HepG2 (cell line): ENCODE data around the gene RSF1. TPM values are rescaled to one million over a fixed set of nuclear protein-coding genes. Genes with fewer than 3 reads are reported as not detected.

Experiments used
- JUND ChIP-seq: sonication (generic); formaldehyde crosslinking; IDR thresholded peaks from 2 replicates; pipeline ENCODE4 v1.8.0; 2022; ENCODE audit warnings: mild to moderate bottlenecking, missing genetic modification reagents
- KMT2A ChIP-seq: sonication (generic); formaldehyde crosslinking; IDR thresholded peaks from 2 replicates; pipeline ENCODE4 v1.4.0; 2020; ENCODE audit warnings: missing genetic modification reagents
- NAIF1 ChIP-seq: sonication (generic); formaldehyde crosslinking; IDR thresholded peaks from 2 replicates; pipeline ENCODE4 v1.5.0; 2020; ENCODE audit warnings: mild to moderate bottlenecking, missing genetic modification reagents, borderline replicate concordance
- NFYB ChIP-seq: sonication (generic); formaldehyde crosslinking; IDR thresholded peaks from 2 replicates; pipeline ENCODE4 v1.4.0; 2020; ENCODE audit warnings: missing genetic modification reagents
- TAF15 ChIP-seq: fragments of 200-400 bp; formaldehyde crosslinking; IDR thresholded peaks from one replicate; pipeline ENCODE4 v1.6.1; 2018; ENCODE audit warnings: mild to moderate bottlenecking, low read depth, low read length; ENCODE audit not compliant: poor library complexity, severe bottlenecking
- TGIF2 ChIP-seq: IDR thresholded peaks from 2 replicates; pipeline ENCODE4 v1.6.1; 2016; ENCODE audit warnings: control low read depth, missing compliant biosample characterization
- TOE1 ChIP-seq: sonication (generic); formaldehyde crosslinking; IDR thresholded peaks from 2 replicates; pipeline ENCODE4 v1.4.0; 2020; ENCODE audit warnings: mild to moderate bottlenecking, missing genetic modification reagents
- XBP1 ChIP-seq: sonication (generic); formaldehyde crosslinking; IDR thresholded peaks from 2 replicates; pipeline ENCODE4 v1.5.0; 2020; ENCODE audit warnings: missing genetic modification reagents
- ZNF256 ChIP-seq: sonication (generic); formaldehyde crosslinking; conservative IDR thresholded peaks from 2 replicates; pipeline ENCODE4 v1.4.0; 2020; ENCODE audit warnings: missing genetic modification reagents
- ZNF33A ChIP-seq: sonication (generic); formaldehyde crosslinking; IDR thresholded peaks from 2 replicates; pipeline ENCODE4 v1.5.1; 2020; ENCODE audit warnings: missing genetic modification reagents, mild to moderate bottlenecking, moderate library complexity, borderline replicate concordance
- ZNF441 ChIP-seq: sonication (generic); formaldehyde crosslinking; IDR thresholded peaks from 2 replicates; pipeline ENCODE4 v1.7.0; 2021; ENCODE audit warnings: missing genetic modification reagents, borderline replicate concordance
- ZNF543 ChIP-seq: sonication (generic); formaldehyde crosslinking; IDR thresholded peaks from 2 replicates; pipeline ENCODE4 v1.4.0; 2020; ENCODE audit warnings: mild to moderate bottlenecking, missing genetic modification reagents
- ZNF605 ChIP-seq: sonication (generic); formaldehyde crosslinking; IDR thresholded peaks from 2 replicates; pipeline ENCODE4 v1.8.0; 2022; ENCODE audit warnings: mild to moderate bottlenecking, missing genetic modification reagents
- ZNF777 ChIP-seq: sonication (generic); formaldehyde crosslinking; IDR thresholded peaks from 2 replicates; pipeline ENCODE4 v1.4.0; 2020; ENCODE audit warnings: missing genetic modification reagents
- ZNF841 ChIP-seq: sonication (generic); formaldehyde crosslinking; IDR thresholded peaks from 2 replicates; pipeline ENCODE4 v1.8.1; 2023; ENCODE audit warnings: missing genetic modification reagents, borderline replicate concordance
- ZSCAN12 ChIP-seq: sonication (generic); formaldehyde crosslinking; IDR thresholded peaks from 2 replicates; pipeline ENCODE4 v1.9.0; 2021; ENCODE audit warnings: mild to moderate bottlenecking, missing genetic modification reagents
- polyA plus RNA-seq, 8 experiments: library from polyadenylated mRNA; depleted of rRNA in 3 of 8; stranded (reverse) in 7 of 8; unstranded in 1 of 8; fragments of >200 nt; fragmentation: Illumina TruSeq in 4 of 8; extraction: Trizol in 4 of 8; gene quantifications; 2 replicates each; pipeline versions ENCODE4 v1.2.1 to v1.2.3, GENCODE V29; 2011 to 2016; ENCODE audit warnings: low read depth in 4 of 8, missing spikeins in 1 of 8, mixed read lengths in 1 of 8; ENCODE audit not compliant: insufficient read depth in 1 of 8
- total RNA-seq, 5 experiments: library from RNA; depleted of rRNA; stranded (reverse); fragments of >200 nt; fragmentation: Illumina TruSeq; extraction: Trizol; gene quantifications; 2 replicates each; pipeline ENCODE4 v1.2.3, GENCODE V29; 2016; ENCODE audit warnings: low read depth in 1 of 5
- TF ChIP-seq, protein P1 (sequence below): sonication (generic); formaldehyde crosslinking; IDR thresholded peaks from 2 replicates; pipeline ENCODE4 v1.5.1; 2020; ENCODE audit warnings: mild to moderate bottlenecking, missing genetic modification reagents, borderline replicate concordance
- TF ChIP-seq, protein P2 (sequence below): sonication (generic); formaldehyde crosslinking; IDR thresholded peaks from 2 replicates; pipeline ENCODE4 v1.5.0; 2020; ENCODE audit warnings: missing genetic modification reagents, mild to moderate bottlenecking, borderline replicate concordance
- TF ChIP-seq, protein P3 (sequence below): sonication (generic); formaldehyde crosslinking; IDR thresholded peaks from 2 replicates; pipeline ENCODE4 v1.4.0; 2020; ENCODE audit warnings: missing genetic modification reagents
- TF ChIP-seq, protein P4 (sequence below): sonication (generic); formaldehyde crosslinking; IDR thresholded peaks from 2 replicates; pipeline ENCODE4 v1.5.1; 2020; ENCODE audit warnings: mild to moderate bottlenecking, missing genetic modification reagents, borderline replicate concordance

RSF1 gene
- total and polyA plus RNA-seq, 2 of the 13 experiments (the other 11 are each of a cell fraction or from before 2014, with no cell fraction given): 15.5 to 33.1 TPM

DNA sequence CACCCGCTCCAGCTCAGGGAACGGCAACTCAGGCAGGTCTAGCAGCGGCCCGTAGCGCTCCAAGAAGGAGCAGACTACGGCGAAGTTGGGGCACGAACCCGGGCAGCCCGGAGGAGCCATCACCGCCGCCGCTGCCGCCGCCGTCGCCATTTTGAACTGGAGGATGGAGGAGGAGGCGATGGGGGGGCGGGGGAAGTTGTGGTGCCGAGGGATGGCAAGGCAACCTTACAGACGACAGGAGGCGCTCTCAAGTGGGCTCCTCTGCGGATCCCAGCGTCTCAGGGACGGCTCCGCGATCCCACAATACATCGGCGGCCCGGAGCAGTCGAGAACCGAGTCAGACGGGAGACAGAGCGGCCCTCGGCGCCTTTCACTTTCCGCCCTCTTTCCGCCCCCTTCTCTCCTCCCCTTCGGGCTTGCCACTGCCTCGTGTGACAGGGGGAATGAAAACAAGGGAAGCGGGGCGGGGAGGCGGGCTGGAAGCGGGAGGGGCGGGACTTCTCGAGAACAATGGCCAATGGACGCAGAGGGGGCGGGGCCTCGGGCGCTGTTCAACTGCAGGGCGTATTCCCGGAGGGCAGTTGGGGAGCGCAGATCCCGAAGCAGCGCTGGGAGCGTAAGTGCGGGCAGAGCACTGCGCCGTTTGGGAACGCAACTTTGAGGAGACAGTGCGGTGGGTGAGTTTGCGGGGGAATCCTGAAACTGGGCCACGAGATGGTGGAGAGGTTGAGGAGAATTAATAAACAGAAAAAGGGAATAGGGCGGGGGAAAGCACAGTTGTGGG, at the start of gene RSF1, which contains the start of gene AAMDC (continued):
- TF ChIP-seq, protein P1, sequence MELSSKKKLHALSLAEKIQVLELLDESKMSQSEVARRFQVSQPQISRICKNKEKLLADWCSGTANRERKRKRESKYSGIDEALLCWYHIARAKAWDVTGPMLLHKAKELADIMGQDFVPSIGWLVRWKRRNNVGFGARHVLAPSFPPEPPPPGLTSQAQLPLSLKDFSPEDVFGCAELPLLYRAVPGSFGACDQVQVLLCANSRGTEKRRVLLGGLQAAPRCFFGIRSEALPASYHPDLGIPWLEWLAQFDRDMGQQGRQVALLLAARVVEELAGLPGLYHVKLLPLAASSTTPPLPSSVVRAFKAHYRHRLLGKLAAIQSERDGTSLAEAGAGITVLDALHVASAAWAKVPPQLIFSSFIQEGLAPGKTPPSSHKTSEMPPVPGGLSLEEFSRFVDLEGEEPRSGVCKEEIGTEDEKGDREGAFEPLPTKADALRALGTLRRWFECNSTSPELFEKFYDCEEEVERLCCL (CRISPR knock-in tag): no peak
- TF ChIP-seq ZNF33A (CRISPR knock-in tag) (no peak), JUND (CRISPR knock-in tag) (no peak), ZSCAN12 (CRISPR knock-in tag) (no peak), KMT2A (CRISPR knock-in tag) (peak; percentile 66), TAF15 (no peak), XBP1 (CRISPR knock-in tag) (no peak), ZNF777 (CRISPR knock-in tag) (peak; percentile 63; the same call in 1 of the 2 replicates), NAIF1 (CRISPR knock-in tag) (peak; percentile 100), ZNF841 (CRISPR knock-in tag) (no peak), ZNF256 (CRISPR knock-in tag) (no peak), TOE1 (CRISPR knock-in tag) (no peak), NFYB (CRISPR knock-in tag) (peak; percentile 80), ZNF605 (CRISPR knock-in tag) (no peak), ZNF441 (CRISPR knock-in tag) (peak; percentile 13; the same call in 1 of the 2 replicates), ZNF543 (CRISPR knock-in tag) (0 out of 2 replicates have a peak, but pooled peaks have one; percentile 32), TGIF2 (CRISPR knock-in tag) (no peak; the same call in none of the 2 replicates)
- TF ChIP-seq, protein P2, sequence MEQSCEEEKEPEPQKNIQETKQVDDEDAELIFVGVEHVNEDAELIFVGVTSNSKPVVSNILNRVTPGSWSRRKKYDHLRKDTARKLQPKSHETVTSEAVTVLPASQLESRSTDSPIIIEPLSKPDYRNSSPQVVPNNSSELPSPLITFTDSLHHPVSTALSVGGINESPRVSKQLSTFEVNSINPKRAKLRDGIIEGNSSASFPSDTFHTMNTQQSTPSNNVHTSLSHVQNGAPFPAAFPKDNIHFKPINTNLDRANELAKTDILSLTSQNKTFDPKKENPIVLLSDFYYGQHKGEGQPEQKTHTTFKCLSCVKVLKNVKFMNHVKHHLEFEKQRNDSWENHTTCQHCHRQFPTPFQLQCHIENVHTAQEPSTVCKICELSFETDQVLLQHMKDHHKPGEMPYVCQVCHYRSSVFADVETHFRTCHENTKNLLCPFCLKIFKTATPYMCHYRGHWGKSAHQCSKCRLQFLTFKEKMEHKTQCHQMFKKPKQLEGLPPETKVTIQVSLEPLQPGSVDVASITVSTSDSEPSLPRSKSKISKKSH (CRISPR knock-in tag): no peak; the same call in 1 of the 2 replicates
- TF ChIP-seq, protein P3, sequence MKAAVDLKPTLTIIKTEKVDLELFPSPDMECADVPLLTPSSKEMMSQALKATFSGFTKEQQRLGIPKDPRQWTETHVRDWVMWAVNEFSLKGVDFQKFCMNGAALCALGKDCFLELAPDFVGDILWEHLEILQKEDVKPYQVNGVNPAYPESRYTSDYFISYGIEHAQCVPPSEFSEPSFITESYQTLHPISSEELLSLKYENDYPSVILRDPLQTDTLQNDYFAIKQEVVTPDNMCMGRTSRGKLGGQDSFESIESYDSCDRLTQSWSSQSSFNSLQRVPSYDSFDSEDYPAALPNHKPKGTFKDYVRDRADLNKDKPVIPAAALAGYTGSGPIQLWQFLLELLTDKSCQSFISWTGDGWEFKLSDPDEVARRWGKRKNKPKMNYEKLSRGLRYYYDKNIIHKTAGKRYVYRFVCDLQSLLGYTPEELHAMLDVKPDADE: no peak
- TF ChIP-seq, protein P4, sequence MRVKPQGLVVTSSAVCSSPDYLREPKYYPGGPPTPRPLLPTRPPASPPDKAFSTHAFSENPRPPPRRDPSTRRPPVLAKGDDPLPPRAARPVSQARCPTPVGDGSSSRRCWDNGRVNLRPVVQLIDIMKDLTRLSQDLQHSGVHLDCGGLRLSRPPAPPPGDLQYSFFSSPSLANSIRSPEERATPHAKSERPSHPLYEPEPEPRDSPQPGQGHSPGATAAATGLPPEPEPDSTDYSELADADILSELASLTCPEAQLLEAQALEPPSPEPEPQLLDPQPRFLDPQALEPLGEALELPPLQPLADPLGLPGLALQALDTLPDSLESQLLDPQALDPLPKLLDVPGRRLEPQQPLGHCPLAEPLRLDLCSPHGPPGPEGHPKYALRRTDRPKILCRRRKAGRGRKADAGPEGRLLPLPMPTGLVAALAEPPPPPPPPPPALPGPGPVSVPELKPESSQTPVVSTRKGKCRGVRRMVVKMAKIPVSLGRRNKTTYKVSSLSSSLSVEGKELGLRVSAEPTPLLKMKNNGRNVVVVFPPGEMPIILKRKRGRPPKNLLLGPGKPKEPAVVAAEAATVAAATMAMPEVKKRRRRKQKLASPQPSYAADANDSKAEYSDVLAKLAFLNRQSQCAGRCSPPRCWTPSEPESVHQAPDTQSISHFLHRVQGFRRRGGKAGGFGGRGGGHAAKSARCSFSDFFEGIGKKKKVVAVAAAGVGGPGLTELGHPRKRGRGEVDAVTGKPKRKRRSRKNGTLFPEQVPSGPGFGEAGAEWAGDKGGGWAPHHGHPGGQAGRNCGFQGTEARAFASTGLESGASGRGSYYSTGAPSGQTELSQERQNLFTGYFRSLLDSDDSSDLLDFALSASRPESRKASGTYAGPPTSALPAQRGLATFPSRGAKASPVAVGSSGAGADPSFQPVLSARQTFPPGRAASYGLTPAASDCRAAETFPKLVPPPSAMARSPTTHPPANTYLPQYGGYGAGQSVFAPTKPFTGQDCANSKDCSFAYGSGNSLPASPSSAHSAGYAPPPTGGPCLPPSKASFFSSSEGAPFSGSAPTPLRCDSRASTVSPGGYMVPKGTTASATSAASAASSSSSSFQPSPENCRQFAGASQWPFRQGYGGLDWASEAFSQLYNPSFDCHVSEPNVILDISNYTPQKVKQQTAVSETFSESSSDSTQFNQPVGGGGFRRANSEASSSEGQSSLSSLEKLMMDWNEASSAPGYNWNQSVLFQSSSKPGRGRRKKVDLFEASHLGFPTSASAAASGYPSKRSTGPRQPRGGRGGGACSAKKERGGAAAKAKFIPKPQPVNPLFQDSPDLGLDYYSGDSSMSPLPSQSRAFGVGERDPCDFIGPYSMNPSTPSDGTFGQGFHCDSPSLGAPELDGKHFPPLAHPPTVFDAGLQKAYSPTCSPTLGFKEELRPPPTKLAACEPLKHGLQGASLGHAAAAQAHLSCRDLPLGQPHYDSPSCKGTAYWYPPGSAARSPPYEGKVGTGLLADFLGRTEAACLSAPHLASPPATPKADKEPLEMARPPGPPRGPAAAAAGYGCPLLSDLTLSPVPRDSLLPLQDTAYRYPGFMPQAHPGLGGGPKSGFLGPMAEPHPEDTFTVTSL (CRISPR knock-in tag): no peak
